Esophagus muscularis mucosa (tissue), 4 donors: Measurements from ENCODE around the gene ZNF275. TPM values are rescaled to one million over a fixed set of nuclear protein-coding genes. Genes with fewer than 3 reads are reported as not detected.
A peak's percentile ranks its signal among the peaks of the same experiment; 100 is the strongest.

Experiments
- DNase-seq: peaks from one replicate; pipeline ENCODE4 v3.0.0-alpha.2; 2017; ENCODE audit errors: extremely low spot score
- H3K27ac ChIP-seq, 4 donors: fragments of 200-600 bp; sonication (generic); replicated peaks in 1 of 4; 1 replicate in 3 of 4; 2 replicates in 1 of 4; pipeline ENCODE4 v1.5.1; 2016 to 2019; ENCODE audit warnings: mild to moderate bottlenecking in 1 of 4
- H3K27me3 ChIP-seq, 4 donors: fragments of 200-600 bp; sonication (generic); one replicate each; pipeline versions ENCODE4 v1.5.1 to v1.6.0; 2016 to 2019
- H3K36me3 ChIP-seq, 4 donors: fragments of 200-600 bp; sonication (generic); one replicate each; pipeline ENCODE4 v1.5.1; 2016 to 2019
- H3K4me1 ChIP-seq, 4 donors: fragments of 200-600 bp; sonication (generic); one replicate each; pipeline ENCODE4 v1.5.1; 2016 to 2019
- H3K4me3 ChIP-seq, 4 donors: fragments of 200-600 bp; sonication (generic); 1 replicate in 2 of 4; 2 replicates in 2 of 4; pipeline ENCODE4 v1.5.1; 2016 to 2019; ENCODE audit warnings: mild to moderate bottlenecking in 4 of 4, moderate library complexity in 1 of 4
- H3K9me3 ChIP-seq, 4 donors: fragments of 200-600 bp; sonication (generic); 1 replicate in 3 of 4; 2 replicates in 1 of 4; pipeline ENCODE4 v1.5.1; 2016 to 2019
- CTCF ChIP-seq, 3 experiments: fragments of 200-600 bp in 2 of 3; fragments of 450-650 bp in 1 of 3; sonication (generic) in 2 of 3; IDR thresholded peaks; one replicate each; pipeline ENCODE4 v1.5.1; 2017 to 2019; ENCODE audit warnings: antibody characterized with exemption in 3 of 3, mild to moderate bottlenecking in 2 of 3, moderate library complexity in 1 of 3
- EP300 ChIP-seq: sonication (generic); formaldehyde crosslinking; IDR thresholded peaks from one replicate; pipeline ENCODE4 v1.6.1; 2017; ENCODE audit warnings: antibody characterized with exemption
- POLR2A ChIP-seq: fragments of 450-650 bp; IDR thresholded peaks from one replicate; pipeline ENCODE4 v1.6.1; 2017; ENCODE audit warnings: antibody characterized with exemption, moderate library complexity, mild to moderate bottlenecking, low read depth
- POLR2AphosphoS5 ChIP-seq, 2 donors: sonication (generic); formaldehyde crosslinking; IDR thresholded peaks; one replicate each; pipeline ENCODE4 v1.6.1; 2017; ENCODE audit warnings: antibody characterized with exemption in 2 of 2
- WGBS: methylation state at CpG from one replicate; pipeline ENCODE4 v1.1.5; 2018; 5-methylcytosine and 5-hydroxymethylcytosine counted together
- intact Hi-C: fragments of 100-400 bp; cut with DNase I; formaldehyde crosslinking; loops from one replicate; pipeline ENCODE4 v1.15.1; 2023
- small RNA-seq, 3 donors: library from RNA; depleted of rRNA; stranded (forward); fragments of <200 nt; gene quantifications; one replicate each; pipeline ENCODE3, GENCODE V24; 2016
- total RNA-seq, 4 donors: library from RNA; depleted of rRNA; stranded (reverse); fragments of >200 nt; gene quantifications; one replicate each; pipeline versions ENCODE4 v1.1.0 to v1.2.1, GENCODE V29; 2016

Gene ZNF275
- total RNA-seq, 4 donors from 2014 or later, result 12.5 to 18.4 (median 17.4) TPM

DNA sequence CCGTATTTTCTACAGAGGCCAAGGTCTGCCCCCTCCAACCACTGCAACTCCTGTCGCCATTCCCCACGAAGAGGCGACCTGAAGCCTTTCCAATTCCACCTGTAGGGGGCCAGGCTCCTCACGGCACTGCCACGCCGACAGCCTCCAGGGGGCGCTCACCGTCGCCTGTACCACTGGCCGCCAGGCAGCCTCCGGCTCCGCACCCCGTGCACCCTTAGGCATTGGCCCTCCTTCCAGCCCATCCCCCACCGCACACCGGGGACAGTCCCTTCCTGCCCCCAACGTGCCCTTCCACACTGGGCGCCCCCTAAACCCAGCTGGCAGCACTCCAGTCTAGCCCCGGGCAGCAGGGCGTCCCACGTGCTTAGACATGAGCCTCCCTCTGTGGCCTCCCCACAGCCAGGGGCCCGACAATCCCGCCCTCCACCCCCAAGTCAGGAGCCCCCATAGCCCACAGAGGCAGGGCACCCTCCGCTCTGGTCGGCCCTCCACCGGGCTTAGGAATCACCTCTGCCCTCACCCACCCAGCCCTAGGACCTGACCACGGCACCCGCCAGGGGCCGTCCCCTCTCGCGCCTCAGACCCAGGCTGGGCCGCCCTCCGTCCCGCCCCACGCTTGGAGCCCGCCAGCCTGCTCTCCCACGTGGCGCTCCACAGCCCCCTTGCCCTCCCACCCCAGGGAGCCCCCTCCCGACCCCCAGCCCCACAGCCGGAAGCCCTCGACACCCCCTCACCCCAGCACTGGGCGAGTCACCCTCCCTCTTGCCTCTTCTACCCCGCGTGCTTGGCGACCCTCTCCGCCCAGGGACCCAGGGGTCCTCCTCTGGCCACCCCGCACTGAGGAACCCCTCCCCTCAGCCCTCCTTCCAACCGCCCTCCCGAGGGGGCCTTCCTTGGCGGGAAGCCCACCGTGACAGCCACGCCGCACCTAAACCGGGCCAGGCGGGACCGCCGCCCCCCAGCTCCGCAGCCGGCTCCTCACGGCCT, 66.5 kb downstream of the ZNF275 start:
- Histone ChIP-seq H3K27ac (no peak overlapping the region), H3K4me1 (no peaks in the 10 kb centered on the region), H3K9me3 (peaks cover 0 to 9% (median 0%) of the 10 kb centered on the region in 4 donors), H3K4me3 (no peak overlapping the region), H3K27me3 (no peaks in the 10 kb centered on the region), H3K36me3 (no peaks in the 10 kb centered on the region)
- WGBS, result 88% methylated on average over 53 of the region's 60 CpGs
- intact Hi-C loops, result no loop called here
- TF ChIP-seq POLR2A, result no peak
- peak; percentile 35 to 50 (median 42) for TF ChIP-seq CTCF (IDR thresholded peaks at IDR 0.05)
- DNase-seq, result no peak

GRCh38 chrX:153401133-153401764, 67.3 kb downstream of the ZNF275 start, which contains the start of gene PNMA6E:
Gene PNMA6E (minus strand): TSS chrX:153401350. CDS start chrX:153398849, 2,501 bp downstream.
- no peak for TF ChIP-seq CTCF (IDR thresholded peaks at IDR 0.05)
- no peak for TF ChIP-seq POLR2A
- TF ChIP-seq POLR2AphosphoS5 (IDR thresholded peaks at IDR 0.05), result no peak
- TF ChIP-seq EP300, result no peak
- Histone ChIP-seq H3K4me1 (no peaks in the 10 kb centered on the region), H3K36me3 (no peaks in the 10 kb centered on the region), H3K27me3 (no peaks in the 10 kb centered on the region), H3K27ac (no peak within 1 kb of the TSS), H3K4me3 (no peak within 1 kb of the TSS), H3K9me3 (peaks cover 0 to 9% (median 0%) of the 10 kb centered on the region in 4 donors)
- DNase-seq, result no peak
- 91% methylated on average over 28 of the region's 29 CpGs for WGBS
- intact Hi-C loops, result no loop called here

Small RNA genes lying within 50 kb of the gene (small RNA-seq; reads per million reads assigned to genes)
- 0 reads per million in 3 donors for gene AC152007.1

Other genes with a start within 250 kb of the ZNF275 start
- gene MAGEA1, start 154.9 kb upstream of the ZNF275 start, total RNA-seq, result not detected
- gene PNMA6F, start 12.4 kb upstream of the ZNF275 start, total RNA-seq, result not detected
- gene PNMA6E, start 67.2 kb downstream of the ZNF275 start, total RNA-seq, result not detected
- 1 to 10 TPM; 1.2 to 3.2 (median 2.5) TPM for gene ZFP92, start 77.3 kb downstream of the ZNF275 start, total RNA-seq
- 1 to 10 TPM in 2 of 4 donors, under 1 TPM in 1, not detected in 1; 0.78 to 2.3 (median 1.2) TPM for gene TREX2, start 111.9 kb downstream of the ZNF275 start, total RNA-seq
- gene HAUS7, start 136.4 kb downstream of the ZNF275 start, total RNA-seq, result 10 to 100 TPM; 23.4 to 25.8 (median 24.2) TPM
- gene BGN, start 160.8 kb downstream of the ZNF275 start, total RNA-seq, result 10 to 100 TPM; 16.6 to 77.8 (median 21.5) TPM
- gene ATP2B3, start 183.5 kb downstream of the ZNF275 start, total RNA-seq, result under 1 TPM; under 0.01 to 0.33 (median 0.21) TPM